H1 (cell line): ENCODE measurements around the gene MVD. TPM values are rescaled to one million over a fixed set of nuclear protein-coding genes. Genes with fewer than 3 reads are reported as not detected.

ENCODE experiments used
- CTCF ChIA-PET: fragments of 300-600 bp; sonication (Branson Sonifier 250); formaldehyde crosslinking; loops from one replicate; lab custom pipeline; 2021; ENCODE audit not compliant: partially characterized antibody; lab: Charles Lee
- POLR2A ChIA-PET: fragments of 300-600 bp; sonication (Branson Sonifier 250); formaldehyde crosslinking; loops from one replicate; lab custom pipeline; 2021; ENCODE audit warnings: inconsistent platforms; ENCODE audit not compliant: partially characterized antibody; lab: Charles Lee
- DNase-seq, 2 experiments: peaks; one replicate each; pipeline versions ENCODE4 v3.0.0 to v3.0.0-alpha.2; 2010 to 2022; ENCODE audit warnings: low spot score in 2 of 2, low read depth in 1 of 2, mixed read lengths in 1 of 2
- FAIRE-seq: peaks from 2 replicates; lab custom pipeline; 2011; peaks lifted over from hg19 to GRCh38; lab: Jason Lieb, UNC
- H2AFZ ChIP-seq: 2 replicates; pipeline ENCODE4 v1.8.1; 2012; ENCODE audit warnings: low read length, inconsistent platforms
- H2AK5ac ChIP-seq: 2 replicates; pipeline ENCODE4 v1.6.1; 2013; ENCODE audit warnings: low read depth, low read length
- H2BK120ac ChIP-seq: replicated peaks from 2 replicates; pipeline ENCODE3; 2013; ENCODE audit warnings: low read depth, low read length, inconsistent platforms
- H2BK12ac ChIP-seq: 2 replicates; pipeline ENCODE4 v1.6.1; 2013; ENCODE audit warnings: low read depth, low read length
- H2BK15ac ChIP-seq: 2 replicates; pipeline ENCODE4 v1.6.1; 2013; ENCODE audit warnings: low read length
- H2BK20ac ChIP-seq: 2 replicates; pipeline ENCODE4 v1.6.1; 2013; ENCODE audit warnings: low read length
- H2BK5ac ChIP-seq: 2 replicates; pipeline ENCODE4 v1.6.1; 2013; ENCODE audit warnings: low read depth, low read length
- H3K14ac ChIP-seq: 2 replicates; pipeline ENCODE4 v1.6.1; 2013; ENCODE audit warnings: inconsistent platforms; ENCODE audit not compliant: insufficient read length
- H3K18ac ChIP-seq: 2 replicates; pipeline ENCODE4 v1.6.1; 2013; ENCODE audit warnings: low read length; ENCODE audit errors: extremely low read depth
- H3K23ac ChIP-seq: 2 replicates; pipeline ENCODE4 v1.6.1; 2013; ENCODE audit warnings: inconsistent platforms; ENCODE audit not compliant: insufficient read length
- H3K23me2 ChIP-seq: 2 replicates; pipeline ENCODE4 v1.6.1; 2013; ENCODE audit warnings: low read depth, low read length
- H3K27ac ChIP-seq: 2 replicates; pipeline ENCODE4 v1.6.1; 2011; ENCODE audit warnings: low read depth, low read length, inconsistent platforms
- H3K27me3 ChIP-seq, 4 experiments: replicated peaks in 1 of 4; 1 replicate in 1 of 4; 2 replicates in 3 of 4; pipeline versions ENCODE4 v1.6.1 to v1.8.1; 2011 to 2013; ENCODE audit warnings: low read length in 3 of 4, mild to moderate bottlenecking in 3 of 4, inconsistent platforms in 2 of 4, mixed read lengths in 2 of 4, moderate library complexity in 1 of 4; ENCODE audit not compliant: control insufficient read depth in 3 of 4, insufficient read depth in 3 of 4; ENCODE audit errors: extremely low read depth in 1 of 4
- H3K36me3 ChIP-seq, 4 experiments: 2 replicates each; pipeline versions ENCODE4 v1.6.1 to v1.8.1; 2011 to 2013; ENCODE audit warnings: mild to moderate bottlenecking in 4 of 4, low read length in 3 of 4, moderate library complexity in 2 of 4, control low read depth in 1 of 4, inconsistent platforms in 1 of 4; ENCODE audit not compliant: insufficient read depth in 4 of 4, control insufficient read depth in 2 of 4
- H3K4ac ChIP-seq: replicated peaks from 2 replicates; pipeline ENCODE3; 2013; ENCODE audit warnings: low read length, low read depth, mixed read lengths, inconsistent platforms; ENCODE audit not compliant: insufficient read length
- H3K4me1 ChIP-seq, 4 experiments: replicated peaks in 1 of 4; 1 replicate in 1 of 4; 2 replicates in 3 of 4; pipeline versions ENCODE4 v1.6.1 to v1.8.1; 2011 to 2013; ENCODE audit warnings: low read length in 3 of 4, inconsistent platforms in 2 of 4, mixed read lengths in 1 of 4; ENCODE audit not compliant: insufficient read depth in 4 of 4, control insufficient read depth in 3 of 4
- H3K4me2 ChIP-seq, 2 experiments: 2 replicates each; pipeline versions ENCODE4 v1.6.1 to v1.8.1; 2011 to 2013; ENCODE audit warnings: low read depth in 2 of 2, low read length in 2 of 2, control low read depth in 1 of 2, inconsistent platforms in 1 of 2, mild to moderate bottlenecking in 1 of 2; ENCODE audit not compliant: insufficient read depth in 1 of 2
- H3K4me3 ChIP-seq, 4 experiments: fragments of 200-600, 300-600 bp in 1 of 4; sonication (generic), shearing (Covaris generic), sonication (Bioruptor Twin) in 1 of 4; 2 replicates each; pipeline versions ENCODE4 v1.5.1 to v1.8.1; 2011 to 2016; ENCODE audit warnings: low read length in 4 of 4, low read depth in 3 of 4, control low read depth in 2 of 4, inconsistent platforms in 2 of 4, mild to moderate bottlenecking in 2 of 4, mixed read lengths in 1 of 4, moderate library complexity in 1 of 4; ENCODE audit not compliant: insufficient read depth in 2 of 4; ENCODE audit errors: extremely low read depth in 1 of 4
- H3K56ac ChIP-seq: replicated peaks from 2 replicates; pipeline ENCODE3; 2013; ENCODE audit warnings: low read depth, mild to moderate bottlenecking, mixed read lengths, low read length, inconsistent platforms; ENCODE audit not compliant: insufficient read length
- H3K79me1 ChIP-seq: 2 replicates; pipeline ENCODE4 v1.6.1; 2013; ENCODE audit warnings: low read depth, low read length, control low read depth
- H3K79me2 ChIP-seq, 2 experiments: 2 replicates each; pipeline versions ENCODE4 v1.6.1 to v1.8.1; 2012 to 2013; ENCODE audit warnings: low read length in 2 of 2, mild to moderate bottlenecking in 2 of 2, inconsistent platforms in 1 of 2; ENCODE audit not compliant: insufficient read depth in 2 of 2, control insufficient read depth in 1 of 2
- H3K9ac ChIP-seq, 4 experiments: replicated peaks in 1 of 4; 1 replicate in 1 of 4; 2 replicates in 3 of 4; pipeline versions ENCODE4 v1.6.1 to v1.8.1; 2011 to 2013; ENCODE audit warnings: low read depth in 3 of 4, low read length in 3 of 4, control low read depth in 2 of 4, mild to moderate bottlenecking in 2 of 4, moderate library complexity in 2 of 4, inconsistent platforms in 1 of 4; ENCODE audit errors: extremely low read depth in 1 of 4
- H3K9me3 ChIP-seq, 2 experiments: 2 replicates each; pipeline versions ENCODE4 v1.6.1 to v1.8.1; 2012 to 2013; ENCODE audit warnings: mild to moderate bottlenecking in 2 of 2, moderate library complexity in 2 of 2, control low read depth in 1 of 2, inconsistent platforms in 1 of 2, low read depth in 1 of 2, low read length in 1 of 2, mixed read lengths in 1 of 2; ENCODE audit not compliant: insufficient read depth in 2 of 2
- H4K20me1 ChIP-seq, 2 experiments: replicated peaks in 1 of 2; 2 replicates each; pipeline versions ENCODE3 to v1.8.1; 2011 to 2013; ENCODE audit warnings: inconsistent platforms in 2 of 2, low read length in 2 of 2, mild to moderate bottlenecking in 1 of 2; ENCODE audit not compliant: insufficient read depth in 2 of 2, control insufficient read depth in 1 of 2
- H4K5ac ChIP-seq: 2 replicates; pipeline ENCODE4 v1.6.1; 2013; ENCODE audit warnings: low read length, low read depth, mixed read lengths, inconsistent platforms; ENCODE audit not compliant: insufficient read length
- H4K8ac ChIP-seq: 2 replicates; pipeline ENCODE4 v1.8.0; 2013; ENCODE audit warnings: mild to moderate bottlenecking, moderate library complexity, low read length, inconsistent platforms; ENCODE audit not compliant: insufficient read depth; ENCODE audit errors: extremely low read depth
- H4K91ac ChIP-seq: replicated peaks from 2 replicates; pipeline ENCODE3; 2013; ENCODE audit warnings: low read length, mixed read lengths, inconsistent platforms; ENCODE audit not compliant: insufficient read length
- BACH1 ChIP-seq: IDR thresholded peaks from 2 replicates; pipeline ENCODE4 v1.6.1; 2012; ENCODE audit warnings: low read length, improper control_type of control experiment
- CTCF ChIP-seq, 3 experiments: IDR thresholded peaks; 1 replicate in 2 of 3; 2 replicates in 1 of 3; pipeline versions ENCODE4 v1.5.1 to v1.6.1; 2011; ENCODE audit warnings: low read length in 3 of 3, mild to moderate bottlenecking in 3 of 3, inconsistent platforms in 2 of 3, low read depth in 1 of 3, moderate library complexity in 1 of 3; ENCODE audit not compliant: insufficient read depth in 1 of 3; ENCODE audit errors: control extremely low read depth in 1 of 3
- EP300 ChIP-seq, 2 experiments: IDR thresholded peaks; 1 replicate in 1 of 2; 2 replicates in 1 of 2; pipeline ENCODE4 v1.6.1; 2011 to 2012; ENCODE audit warnings: low read depth in 2 of 2, low read length in 2 of 2, mild to moderate bottlenecking in 2 of 2, borderline replicate concordance in 1 of 2, inconsistent platforms in 1 of 2, moderate library complexity in 1 of 2
- KDM5A ChIP-seq: fragments of 200-600 bp; IDR thresholded peaks from 2 replicates; pipeline ENCODE4 v1.7.1; 2012; ENCODE audit warnings: mild to moderate bottlenecking, low read length, inconsistent platforms, mixed read lengths
- NANOG ChIP-seq: IDR thresholded peaks from 2 replicates; pipeline ENCODE4 v1.6.1; 2011; ENCODE audit warnings: low read length, low read depth, mild to moderate bottlenecking, inconsistent platforms; ENCODE audit not compliant: insufficient read depth, poor library complexity, severe bottlenecking
- PHF8 ChIP-seq: fragments of 200-600 bp; sonication (generic); conservative IDR thresholded peaks from 2 replicates; pipeline ENCODE4 v1.7.1; 2012; ENCODE audit warnings: low read depth, mild to moderate bottlenecking, inconsistent platforms, low read length, moderate library complexity
- POU5F1 ChIP-seq: IDR thresholded peaks from 2 replicates; pipeline ENCODE4 v1.6.1; 2011; ENCODE audit warnings: low read depth, mild to moderate bottlenecking, low read length, moderate library complexity
- SIN3A ChIP-seq, 2 experiments: IDR thresholded peaks in 1 of 2; conservative IDR thresholded peaks in 1 of 2; 2 replicates each; pipeline ENCODE4 v1.6.1; 2011 to 2012; ENCODE audit warnings: low read length in 2 of 2, improper control_type of control experiment in 1 of 2, low read depth in 1 of 2, mild to moderate bottlenecking in 1 of 2
- TCF12 ChIP-seq: IDR thresholded peaks from 2 replicates; pipeline ENCODE4 v1.6.1; 2011; ENCODE audit warnings: low read depth, mild to moderate bottlenecking, low read length
- ZNF274 ChIP-seq: IDR thresholded peaks from 2 replicates; pipeline ENCODE4 v1.7.0; 2012; ENCODE audit warnings: low read length, borderline replicate concordance; ENCODE audit errors: extremely low read depth
- WGBS, 2 experiments: shearing (Covaris generic) in 1 of 2; methylation state at CpG; one replicate each; pipeline versions ENCODE4 v1.1.6 to v1.1.7; 2013 to 2015; ENCODE audit warnings: low lambda C conversion rate in 2 of 2, mixed read lengths in 2 of 2, inconsistent platforms in 1 of 2, low coverage in 1 of 2, missing lambda C conversion rate in 1 of 2; ENCODE audit not compliant: insufficient replicate concordance in 2 of 2, insufficient coverage in 1 of 2, insufficient read length in 1 of 2; ENCODE audit errors: extremely low coverage in 1 of 2, missing lambda C conversion rate in 1 of 2; 5-methylcytosine and 5-hydroxymethylcytosine counted together
- polyA plus RNA-seq, 7 experiments: library from polyadenylated mRNA; depleted of rRNA in 3 of 7; stranded (reverse) in 5 of 7; unstranded in 2 of 7; fragments of >200 nt in 5 of 7; fragments of 200-250 nt in 2 of 7; gene quantifications; 1 replicate in 5 of 7; 2 replicates in 1 of 7; 4 replicates in 1 of 7; pipeline versions ENCODE4 v1.2.1 to v1.2.3, GENCODE V29; 2011 to 2013; ENCODE audit warnings: missing spikeins in 2 of 7, mixed read lengths in 2 of 7
- total RNA-seq: library from RNA; stranded (reverse); fragmentation: NEBNext Ultra II Directional; extraction: Animal tissue kit (Norgen Biotek cat#: 25700); gene quantifications from 2 replicates; pipeline ENCODE4 v1.2.1, GENCODE V29; 2021

The MVD gene
- total and polyA plus RNA-seq, 2 of the 8 experiments (the other 6 are each of a cell fraction or from before 2014, with no cell fraction given): 47.2 to 77.3 TPM

DNA sequence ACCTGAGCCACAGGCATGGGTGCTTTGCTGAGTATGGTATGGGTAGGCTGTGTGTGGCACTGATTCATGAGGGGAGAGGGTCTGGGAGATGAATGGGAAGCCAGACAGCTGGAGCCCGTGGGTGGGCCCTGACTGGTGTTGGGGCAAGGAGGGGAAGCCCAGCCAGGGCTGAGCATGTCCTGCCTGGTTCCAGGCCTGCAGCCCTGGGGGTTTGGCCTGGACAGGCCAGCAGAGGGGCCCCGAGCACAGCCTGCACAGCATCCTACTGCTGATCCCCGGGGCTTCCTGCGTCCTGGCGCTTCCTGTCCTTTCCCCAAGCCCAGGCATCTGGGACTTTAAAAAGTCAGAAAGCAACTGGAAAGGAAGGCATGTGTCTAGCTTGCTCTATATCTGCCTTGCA, 4.6 kb upstream of the MVD start:
- no peak overlapping the region for H2BK5ac ChIP-seq
- H3K23ac ChIP-seq: no peak overlapping the region
- H3K79me2 ChIP-seq: peaks cover 0 to 7% of the 10 kb centered on the region in 2 experiments; a peak in 1 of 4 replicates
- DNase-seq: no peak
- no peaks in the 10 kb centered on the region for H3K27me3 ChIP-seq
- no peak overlapping the region for H2AK5ac ChIP-seq
- no peak overlapping the region for H4K5ac ChIP-seq
- FAIRE-seq: no peak
- no peaks in the 10 kb centered on the region for H3K36me3 ChIP-seq
- no peak overlapping the region for H3K9ac ChIP-seq
- no peak overlapping the region for H4K8ac ChIP-seq
- H3K79me1 ChIP-seq: no peaks in the 10 kb centered on the region; the same call in 1 of the 2 replicates
- H2AFZ ChIP-seq: no peak overlapping the region
- H2BK120ac ChIP-seq: no peak overlapping the region
- H2BK15ac ChIP-seq: no peak overlapping the region
- no peaks in the 10 kb centered on the region for H3K9me3 ChIP-seq
- H3K4me2 ChIP-seq: no peak overlapping the region
- H3K4ac ChIP-seq: no peak overlapping the region
- no peak overlapping the region for H2BK12ac ChIP-seq
- H3K4me1 ChIP-seq: peaks cover 0 to 4% (median under 1%) of the 10 kb centered on the region in 4 experiments; a peak in 3 of 7 replicates
- H2BK20ac ChIP-seq: no peak overlapping the region
- no peak overlapping the region for H3K4me3 ChIP-seq
- no peak overlapping the region for H3K18ac ChIP-seq
- H3K23me2 ChIP-seq: peaks cover 4% of the 10 kb centered on the region; the same call in 1 of the 2 replicates
- H3K14ac ChIP-seq: no peak overlapping the region
- H4K91ac ChIP-seq: no peak overlapping the region
- no peak overlapping the region for H3K56ac ChIP-seq
- POLR2A ChIA-PET: interaction anchor here (0.7 to 0.9 kb wide), 3 partner anchors 10 to 141 kb away, joined by 3 read pairs; no protein-coding TSS in a partner anchor
- H3K27ac ChIP-seq: no peak overlapping the region
- 82% methylated on average over 5 of the region's 5 CpGs; no CpG with 5 or more reads in 1 of the 2 experiments for WGBS, 2 experiments
- H4K20me1 ChIP-seq: peaks cover 0 to 1% of the 10 kb centered on the region in 2 experiments
- CTCF ChIA-PET: no interaction called here
- TF ChIP-seq POU5F1: no peak
- TF ChIP-seq PHF8: no peak
- TF ChIP-seq SIN3A (conservative IDR thresholded peaks at IDR 0.05 in 1 of 2, IDR thresholded peaks at IDR 0.05 in 1 of 2; ENCODE audit: low read depth in 1 of 2, low read length in 2 of 2): no peak
- TF ChIP-seq EP300 (IDR thresholded peaks at IDR 0.05; ENCODE audit: borderline replicate concordance in 1 of 2, low read depth in 2 of 2, low read length in 2 of 2): no peak
- TF ChIP-seq BACH1: no peak
- no peak for TF ChIP-seq ZNF274
- no peak for TF ChIP-seq KDM5A
- TF ChIP-seq CTCF (IDR thresholded peaks at IDR 0.05; ENCODE audit: control extremely low read depth in 1 of 3, insufficient read depth in 1 of 3, low read depth in 1 of 3, low read length in 3 of 3): peak in 2 of 3 experiments; percentile 13 to 15; a peak in 2 of 4 replicates
- TF ChIP-seq TCF12: no peak
- TF ChIP-seq NANOG: no peak
